Left ventricle myocardium inferior (tissue), 1 donor: ENCODE results near the gene SETD7. TPM values are rescaled to one million over a fixed set of nuclear protein-coding genes. Genes with fewer than 3 reads are reported as not detected.

Experiments
- DNase-seq: peaks from one replicate; pipeline ENCODE4 v3.0.0-alpha.2; 2020
- H3K27ac ChIP-seq: fragments of 200-600 bp; replicated peaks from 2 replicates; pipeline ENCODE4 v1.8.0; 2021
- H3K27me3 ChIP-seq: fragments of 200-600 bp; 2 replicates; pipeline ENCODE4 v1.8.0; 2021; ENCODE audit warnings: low read depth
- H3K36me3 ChIP-seq: fragments of 200-600 bp; 2 replicates; pipeline ENCODE4 v1.8.0; 2021
- H3K4me1 ChIP-seq: fragments of 200-600 bp; 2 replicates; pipeline ENCODE4 v1.8.0; 2021
- H3K4me3 ChIP-seq: fragments of 200-600 bp; 2 replicates; pipeline ENCODE4 v1.8.0; 2021; ENCODE audit warnings: mild to moderate bottlenecking, moderate library complexity
- H3K9me3 ChIP-seq: fragments of 200-600 bp; replicated peaks from 2 replicates; pipeline ENCODE4 v1.8.0; 2021
- CTCF ChIP-seq: fragments of 200-600 bp; IDR thresholded peaks from 2 replicates; pipeline ENCODE4 v1.8.0; 2021; ENCODE audit warnings: antibody characterized with exemption, mild to moderate bottlenecking, borderline replicate concordance
- intact Hi-C: fragments of 100-400 bp; cut with micrococcal nuclease; formaldehyde crosslinking; loops from one replicate; pipeline ENCODE4 v1.11.0; 2022
- total RNA-seq: library from RNA; stranded (reverse); fragmentation: NEBNext Ultra II Directional; extraction: Animal tissue kit (Norgen Biotek cat#: 25700); gene quantifications from one replicate; pipeline ENCODE4 v1.2.1, GENCODE V29; 2021
- donor health status: DM: no; HTN: yes; CAD: no; lungs with severe emphysema.

Gene SETD7
- total RNA-seq, 1 donor from 2014 or later = 50.7 TPM

- no peaks in the 10 kb centered on the region for H3K9me3 ChIP-seq
- no peaks in the 10 kb centered on the region for H3K36me3 ChIP-seq
- intact Hi-C loops = no loop called here
- peaks cover 29% of the 10 kb centered on the region for H3K4me1 ChIP-seq
- H3K27ac ChIP-seq = no peak overlapping the region
- H3K27me3 ChIP-seq = no peaks in the 10 kb centered on the region
- no peak for TF ChIP-seq CTCF
- no peak for DNase-seq
- no peak overlapping the region for H3K4me3 ChIP-seq
These were observed 6.8 kb upstream of the SETD7 start for GRCh38 chr4:139562839-139563238.

- Histone ChIP-seq H3K9me3 (no peaks in the 10 kb centered on the region), H3K4me1 (peaks cover 36% of the 10 kb centered on the region), H3K4me3 (no peak overlapping the region), H3K27ac (no peak overlapping the region), H3K27me3 (no peaks in the 10 kb centered on the region), H3K36me3 (no peaks in the 10 kb centered on the region)
- no peak for TF ChIP-seq CTCF
- no peak for DNase-seq
- intact Hi-C loops = no loop called here
These were observed 6.2 kb upstream of the SETD7 start for GRCh38 chr4:139562067-139562684.

GRCh38 chr4:139560406-139561104 is 4.5 kb upstream of the SETD7 start:
- TF ChIP-seq CTCF = no peak
- Histone ChIP-seq H3K9me3 (no peaks in the 10 kb centered on the region), H3K27ac (peak overlapping the region; percentile 47), H3K27me3 (no peaks in the 10 kb centered on the region), H3K4me3 (no peak overlapping the region), H3K4me1 (peaks cover 50% of the 10 kb centered on the region), H3K36me3 (no peaks in the 10 kb centered on the region)
- intact Hi-C loops = no loop called here
- DNase-seq = no peak

GRCh38 chr4:139559687-139560086 is 3.7 kb upstream of the SETD7 start:
- H3K4me3 ChIP-seq = no peak overlapping the region
- no peak for DNase-seq
- intact Hi-C loops = no loop called here
- H3K27ac ChIP-seq = peak overlapping the region; percentile 47
- no peaks in the 10 kb centered on the region for H3K27me3 ChIP-seq
- H3K36me3 ChIP-seq = no peaks in the 10 kb centered on the region
- H3K9me3 ChIP-seq = no peaks in the 10 kb centered on the region
- H3K4me1 ChIP-seq = peaks cover 54% of the 10 kb centered on the region
- no peak for TF ChIP-seq CTCF

GRCh38 chr4:139559089-139559479 is 3.1 kb upstream of the SETD7 start:
- Histone ChIP-seq H3K4me1 (peaks cover 60% of the 10 kb centered on the region), H3K4me3 (no peak overlapping the region), H3K36me3 (no peaks in the 10 kb centered on the region), H3K27ac (peak overlapping the region; percentile 49), H3K9me3 (no peaks in the 10 kb centered on the region), H3K27me3 (no peaks in the 10 kb centered on the region)
- no peak for DNase-seq
- intact Hi-C loops = no loop called here
- TF ChIP-seq CTCF = no peak
